ENCODE results near the gene MCF2.
"Not testable (repeated sequence)": the region's sequence is repeated elsewhere in the genome, so short reads cannot be mapped to it uniquely, and the experiment has no call there.

GRCh38 chrX:139685175-139685574 is 22.8 kb downstream of the MCF2 start:
- not testable (repeated sequence) for TF ChIP-seq CTCF (IDR thresholded peaks at IDR 0.05; ENCODE audit: low read length); EZH2 (IDR thresholded peaks at IDR 0.05; ENCODE audit: borderline replicate concordance, low read length)
